ENCODE measurements around the gene BRCA1. TPM values are rescaled to one million over a fixed set of nuclear protein-coding genes. Genes with fewer than 3 reads are reported as not detected.

The BRCA1 gene
- total and polyA plus RNA-seq, 2 donors (not counting 1 experiment from before 2014, with no cell fraction given) = 2.4 to 7.2 TPM

DNA sequence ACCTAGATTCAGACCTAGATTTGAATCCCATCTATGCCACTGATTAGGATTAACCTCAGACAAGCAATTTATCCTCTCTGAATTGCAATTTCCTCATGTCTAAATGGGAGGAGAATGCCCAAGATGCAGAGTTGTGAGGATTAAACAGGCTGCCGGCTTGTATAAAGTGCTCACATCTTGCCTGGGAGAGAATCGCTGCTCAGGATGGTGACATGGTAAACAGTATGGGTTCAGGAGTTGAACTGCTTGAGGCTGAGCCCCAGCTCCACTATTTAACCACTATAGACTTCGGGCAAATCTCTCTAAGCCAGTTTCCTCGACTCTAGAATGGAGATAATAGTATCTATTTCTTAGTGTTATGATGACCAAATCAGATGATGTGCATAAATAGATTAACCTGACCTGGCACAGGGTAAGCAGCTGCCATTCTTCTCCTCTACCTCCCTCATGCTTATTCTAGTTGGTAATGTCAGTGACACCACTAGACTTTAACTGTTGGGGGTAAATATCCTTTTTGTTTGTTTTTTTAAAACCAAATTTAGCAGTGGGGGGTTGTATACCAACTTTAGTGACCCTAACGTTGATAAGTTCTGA, 127.7 kb downstream of the BRCA1 start:
- DNase-seq (no peak), ATAC-seq (ENCODE audit: low read depth) (no peak)
- H4K20me1 ChIP-seq (ENCODE audit: control insufficient read depth, insufficient read depth, low read length, poor library complexity, severe bottlenecking) = peaks cover 21% of the 10 kb centered on the region
- ChIA-PET POLR2A (interaction anchor here (0.6 to 2.3 kb wide), 23 partner anchors 9 to 487 kb away, joined by 3 to 24 read pairs (median 7); partner anchors contain the start of genes AARSD1, BRCA1, DHX8 and IFI35), CTCF (interaction anchor here (0.6 to 3.8 kb wide), 33 partner anchors 9 to 549 kb away, joined by 3 to 54 read pairs (median 5); partner anchors contain the start of genes AARSD1, AOC2, BECN1 and DHX8)
- peak overlapping the region; percentile 62 for H3K4me2 ChIP-seq (replicated peaks; ENCODE audit: low read depth, low read length, poor library complexity, severe bottlenecking)
- H3K9ac ChIP-seq (ENCODE audit: low read length) = peak overlapping the region; percentile 43
- H3K79me2 ChIP-seq (ENCODE audit: control insufficient read depth, insufficient read depth, low read length) = peaks cover 17% of the 10 kb centered on the region
- peaks cover 20 to 22% of the 10 kb centered on the region in 2 donors for H3K4me1 ChIP-seq (ENCODE audit: control insufficient read depth in 2 of 2, insufficient read depth in 2 of 2, low read length in 2 of 2)
- peak overlapping the region in 4 of 5 experiments; percentile 41 to 70 (median 47) for H3K4me3 ChIP-seq (ENCODE audit: control extremely low read depth in 1 of 5, extremely low read depth in 1 of 5, insufficient read depth in 1 of 5, low read depth in 2 of 5, low read length in 4 of 5)
- Mint-ChIP-seq H3K9me3 (ENCODE audit: insufficient read depth) (no peaks in the 10 kb centered on the region), H3K27ac (peak overlapping the region; percentile 88), H3K4me1 (peaks cover 40% of the 10 kb centered on the region), H3K27me3 (no peaks in the 10 kb centered on the region), H3K4me3 (peak overlapping the region; percentile 96)
- H3K9me3 ChIP-seq (ENCODE audit: control extremely low read depth in 1 of 3, control insufficient read depth in 2 of 3, insufficient read depth in 1 of 3, low read length in 2 of 3) = no peaks in the 10 kb centered on the region
- peak overlapping the region; percentile 41 to 58 for H3K27ac ChIP-seq (ENCODE audit: low read length in 2 of 2)
- WGBS (ENCODE audit: insufficient coverage) = no CpG with 5 or more reads among the region's 5 CpGs
- no peaks in the 10 kb centered on the region for H3K27me3 ChIP-seq (replicated peaks in 1 of 4; ENCODE audit: control extremely low read depth in 1 of 4, control insufficient read depth in 3 of 4, insufficient read depth in 4 of 4, low read length in 3 of 4)
- peak overlapping the region; percentile 41 for H2AFZ ChIP-seq (ENCODE audit: insufficient read depth, low read depth, low read length, poor library complexity, severe bottlenecking)
- TF ChIP-seq, protein P1, sequence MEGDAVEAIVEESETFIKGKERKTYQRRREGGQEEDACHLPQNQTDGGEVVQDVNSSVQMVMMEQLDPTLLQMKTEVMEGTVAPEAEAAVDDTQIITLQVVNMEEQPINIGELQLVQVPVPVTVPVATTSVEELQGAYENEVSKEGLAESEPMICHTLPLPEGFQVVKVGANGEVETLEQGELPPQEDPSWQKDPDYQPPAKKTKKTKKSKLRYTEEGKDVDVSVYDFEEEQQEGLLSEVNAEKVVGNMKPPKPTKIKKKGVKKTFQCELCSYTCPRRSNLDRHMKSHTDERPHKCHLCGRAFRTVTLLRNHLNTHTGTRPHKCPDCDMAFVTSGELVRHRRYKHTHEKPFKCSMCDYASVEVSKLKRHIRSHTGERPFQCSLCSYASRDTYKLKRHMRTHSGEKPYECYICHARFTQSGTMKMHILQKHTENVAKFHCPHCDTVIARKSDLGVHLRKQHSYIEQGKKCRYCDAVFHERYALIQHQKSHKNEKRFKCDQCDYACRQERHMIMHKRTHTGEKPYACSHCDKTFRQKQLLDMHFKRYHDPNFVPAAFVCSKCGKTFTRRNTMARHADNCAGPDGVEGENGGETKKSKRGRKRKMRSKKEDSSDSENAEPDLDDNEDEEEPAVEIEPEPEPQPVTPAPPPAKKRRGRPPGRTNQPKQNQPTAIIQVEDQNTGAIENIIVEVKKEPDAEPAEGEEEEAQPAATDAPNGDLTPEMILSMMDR (IDR thresholded peaks at IDR 0.05) = no peak
- TF ChIP-seq EZH2 (IDR thresholded peaks at IDR 0.05; ENCODE audit: borderline replicate concordance, insufficient read depth, low read depth, low read length, poor library complexity, severe bottlenecking) = no peak
- intact Hi-C loops (cut with micrococcal nuclease) = loop anchor here (5.0 to 10.0 kb wide), 2 partner anchors 423 to 610 kb away; partner anchors contain the start of genes PSMC3IP and STAT3
- H3K36me3 ChIP-seq (replicated peaks in 1 of 2; ENCODE audit: control extremely low read depth in 1 of 2, control insufficient read depth in 1 of 2, extremely low read depth in 1 of 2, insufficient read depth in 2 of 2, low read length in 1 of 2) = peaks cover 4 to 38% of the 10 kb centered on the region in 2 experiments

Small RNAs within 50 kb of the gene (small RNA-seq; reads per million reads assigned to genes)
- gene AC060780.2 (ENCODE audit: insufficient read length, low read depth, low replicate concordance) = not detected
- gene AC060780.3 (ENCODE audit: insufficient read length, low read depth, low replicate concordance) = not detected
- gene AC135721.1 (ENCODE audit: insufficient read length, low read depth, low replicate concordance) = not detected

Other genes with a start within 250 kb of the BRCA1 start
- not detected in 2 replicates for gene G6PC1, start 224.6 kb downstream of the BRCA1 start, total RNA-seq
- not detected in 2 replicates for gene G6PC1, start 224.6 kb downstream of the BRCA1 start, polyA plus RNA-seq
- gene AARSD1, start 160.9 kb downstream of the BRCA1 start, total RNA-seq = 56.5 and 67.4 TPM in 2 replicates
- gene AARSD1, start 160.9 kb downstream of the BRCA1 start, polyA plus RNA-seq = 60.0 and 66.9 TPM in 2 replicates
- 0.94 and 1.1 TPM in 2 replicates for gene PTGES3L, start 145.3 kb downstream of the BRCA1 start, total RNA-seq
- 0.59 and 1.0 TPM in 2 replicates for gene PTGES3L, start 145.3 kb downstream of the BRCA1 start, polyA plus RNA-seq
- gene RUNDC1, start 144.8 kb downstream of the BRCA1 start, total RNA-seq = 43.7 and 45.6 TPM in 2 replicates
- 12.8 and 14.6 TPM in 2 replicates for gene RUNDC1, start 144.8 kb downstream of the BRCA1 start, polyA plus RNA-seq
- 925 and 1,087 TPM in 2 replicates for gene RPL27, start 126.9 kb downstream of the BRCA1 start, total RNA-seq
- 2,804 and 3,493 TPM in 2 replicates for gene RPL27, start 126.9 kb downstream of the BRCA1 start, polyA plus RNA-seq
- gene IFI35, start 118.6 kb downstream of the BRCA1 start, total RNA-seq = 34.7 and 37.2 TPM in 2 replicates
- 42.2 and 42.6 TPM in 2 replicates for gene IFI35, start 118.6 kb downstream of the BRCA1 start, polyA plus RNA-seq
- 84.1 and 90.7 TPM in 2 replicates for gene VAT1, start 103.0 kb downstream of the BRCA1 start, total RNA-seq
- 16.7 and 20.4 TPM in 2 replicates for gene VAT1, start 103.0 kb downstream of the BRCA1 start, polyA plus RNA-seq
- 0.44 and 1.2 TPM in 2 replicates for gene RND2, start 100.1 kb downstream of the BRCA1 start, total RNA-seq
- 0.06 and 0.24 TPM in 2 replicates for gene RND2, start 100.1 kb downstream of the BRCA1 start, polyA plus RNA-seq
- gene NBR1, start 45.9 kb upstream of the BRCA1 start, total RNA-seq = 42.1 and 43.9 TPM in 2 replicates
- 15.7 and 18.8 TPM in 2 replicates for gene NBR1, start 45.9 kb upstream of the BRCA1 start, polyA plus RNA-seq
- gene TMEM106A, start 86.5 kb upstream of the BRCA1 start, total RNA-seq = 66.0 and 66.3 TPM in 2 replicates
- 18.8 and 23.7 TPM in 2 replicates for gene TMEM106A, start 86.5 kb upstream of the BRCA1 start, polyA plus RNA-seq
- 0.74 TPM in 1 of 2 replicates, not detected in the other for gene CCDC200, start 103.3 kb upstream of the BRCA1 start, total RNA-seq
- gene CCDC200, start 103.3 kb upstream of the BRCA1 start, polyA plus RNA-seq = 0.16 and 0.29 TPM in 2 replicates
- gene RNU2-1, start 108.6 kb upstream of the BRCA1 start, total RNA-seq = 5,063 and 5,447 TPM in 2 replicates
- not detected in 2 replicates for gene RNU2-1, start 108.6 kb upstream of the BRCA1 start, polyA plus RNA-seq